Spleen (tissue), 7 donors: ENCODE measurements around the gene LY6G6C.

Source experiments
- CTCF ChIP-seq, 11 experiments: fragments of 200-600 bp in 7 of 11; fragments of 450-650 bp in 4 of 11; sonication (generic) in 4 of 11; IDR thresholded peaks in 8 of 11; conservative IDR thresholded peaks in 3 of 11; 1 replicate in 7 of 11; 2 replicates in 4 of 11; pipeline versions ENCODE4 v1.4.0 to v1.8.0; 2016 to 2021; ENCODE audit warnings: antibody characterized with exemption in 11 of 11, inconsistent platforms in 4 of 11, mild to moderate bottlenecking in 1 of 11
- POLR2AphosphoS5 ChIP-seq, 3 donors: sonication (generic); formaldehyde crosslinking; IDR thresholded peaks; one replicate each; pipeline ENCODE4 v1.5.1; 2017; ENCODE audit warnings: antibody characterized with exemption in 3 of 3
- donor health status: DM: no; HTN: no; CAD: no; lungs with moderate emphysema.
- donor health status: DM: no; HTN: no; CAD: no.
- donor health status: DM: no; HTN: no; CAD: no.

- TF ChIP-seq CTCF (IDR thresholded peaks at IDR 0.05 in 8 of 11, conservative IDR thresholded peaks at IDR 0.05 in 3 of 11), result no peak
- TF ChIP-seq POLR2AphosphoS5 (IDR thresholded peaks at IDR 0.05), result no peak
Measured at GRCh38 chr6:31691564-31692108, 29.9 kb downstream of the LY6G6C start.
